Thyroid gland (tissue), 4 donors: ENCODE measurements around the gene CST5. TPM values are rescaled to one million over a fixed set of nuclear protein-coding genes. Genes with fewer than 3 reads are reported as not detected.

ENCODE experiments used
- DNase-seq, 2 donors: peaks; one replicate each; pipeline ENCODE4 v3.0.0-alpha.2; 2019
- H3K27ac ChIP-seq, 3 donors: fragments of 200-600 bp; sonication (generic); 1 replicate in 2 of 3; 2 replicates in 1 of 3; pipeline ENCODE4 v1.5.1; 2016 to 2019; ENCODE audit warnings: mild to moderate bottlenecking in 1 of 3, moderate library complexity in 1 of 3
- H3K27me3 ChIP-seq: fragments of 200-600 bp; sonication (generic); one replicate; pipeline ENCODE4 v1.5.1; 2019
- H3K36me3 ChIP-seq, 2 donors: fragments of 200-600 bp; sonication (generic); one replicate each; pipeline ENCODE4 v1.5.1; 2016 to 2019
- H3K4me1 ChIP-seq, 2 donors: fragments of 200-600 bp; sonication (generic); one replicate each; pipeline ENCODE4 v1.5.1; 2017 to 2019
- H3K4me3 ChIP-seq, 3 donors: fragments of 200-600 bp; sonication (generic); replicated peaks in 1 of 3; 1 replicate in 2 of 3; 2 replicates in 1 of 3; pipeline ENCODE4 v1.5.1; 2016; ENCODE audit warnings: mild to moderate bottlenecking in 1 of 3
- H3K9me3 ChIP-seq: fragments of 200-600 bp; sonication (generic); one replicate; pipeline ENCODE4 v1.5.1; 2017
- CTCF ChIP-seq, 6 experiments: fragments of 200-600 bp in 3 of 6; fragments of 450-650 bp in 3 of 6; sonication (generic) in 3 of 6; IDR thresholded peaks; one replicate each; pipeline ENCODE4 v1.5.1; 2016 to 2019; ENCODE audit warnings: antibody characterized with exemption in 6 of 6, mild to moderate bottlenecking in 2 of 6, inconsistent platforms in 1 of 6, moderate library complexity in 1 of 6
- POLR2A ChIP-seq, 2 donors: fragments of 450-650 bp; IDR thresholded peaks; one replicate each; pipeline ENCODE4 v1.6.1; 2017; ENCODE audit warnings: antibody characterized with exemption in 2 of 2, mild to moderate bottlenecking in 2 of 2, moderate library complexity in 1 of 2
- WGBS, 2 donors: methylation state at CpG; one replicate each; pipeline ENCODE4 v1.1.5; 2017; 5-methylcytosine and 5-hydroxymethylcytosine counted together
- intact Hi-C: fragments of 100-400 bp; cut with DNase I; formaldehyde crosslinking; loops from one replicate; pipeline ENCODE4 v1.15.1; 2023
- total RNA-seq, 4 donors: library from RNA; depleted of rRNA; stranded (reverse); fragments of >200 nt; gene quantifications; one replicate each; pipeline ENCODE4 v1.2.3, GENCODE V29; 2016

CST5 gene
- total RNA-seq, 4 donors from 2014 or later = not detected

- Histone ChIP-seq H3K4me3 (no peak overlapping the region), H3K27ac (no peak overlapping the region), H3K4me1 (no peaks in the 10 kb centered on the region), H3K27me3 (no peaks in the 10 kb centered on the region), H3K9me3 (no peaks in the 10 kb centered on the region), H3K36me3 (no peaks in the 10 kb centered on the region)
- WGBS, 2 donors = 72 to 77% methylated on average over 2 of the region's 2 CpGs
- intact Hi-C loops = no loop called here
- DNase-seq = no peak
- no peak for TF ChIP-seq POLR2A (IDR thresholded peaks at IDR 0.05)
- TF ChIP-seq CTCF (IDR thresholded peaks at IDR 0.05) = no peak
Measured at GRCh38 chr20:23887856-23888255, 8.3 kb upstream of the CST5 start.

GRCh38 chr20:23884771-23885162, 5.2 kb upstream of the CST5 start:
- Histone ChIP-seq H3K36me3 (no peaks in the 10 kb centered on the region), H3K4me3 (no peak overlapping the region), H3K4me1 (peaks cover 0 to 3% of the 10 kb centered on the region in 2 donors), H3K27me3 (no peaks in the 10 kb centered on the region), H3K27ac (no peak overlapping the region), H3K9me3 (no peaks in the 10 kb centered on the region)
- WGBS, 2 donors = 95 to 96% methylated on average over 1 to 5 of the region's 5 CpGs
- TF ChIP-seq POLR2A (IDR thresholded peaks at IDR 0.05) = no peak
- TF ChIP-seq CTCF (IDR thresholded peaks at IDR 0.05) = no peak
- no peak for DNase-seq
- intact Hi-C loops = no loop called here

GRCh38 chr20:23884136-23884770, 4.7 kb upstream of the CST5 start:
- Histone ChIP-seq H3K4me3 (no peak overlapping the region), H3K27ac (no peak overlapping the region), H3K27me3 (no peaks in the 10 kb centered on the region), H3K9me3 (no peaks in the 10 kb centered on the region), H3K4me1 (peaks cover 0 to 3% of the 10 kb centered on the region in 2 donors), H3K36me3 (no peaks in the 10 kb centered on the region)
- intact Hi-C loops = no loop called here
- DNase-seq = no peak
- TF ChIP-seq POLR2A (IDR thresholded peaks at IDR 0.05) (no peak), CTCF (IDR thresholded peaks at IDR 0.05) (no peak)
- WGBS, 2 donors = 76 to 90% methylated on average over 1 to 5 of the region's 5 CpGs

- H3K4me1 ChIP-seq = peaks cover 0 to 3% of the 10 kb centered on the region in 2 donors
Measured at GRCh38 chr20:23881371-23881770, 1.8 kb upstream of the CST5 start.

More at GRCh38 chr20:23881371-23881770, 1.8 kb upstream of the CST5 start:
- no peak overlapping the region for H3K4me3 ChIP-seq
- H3K27ac ChIP-seq = no peak overlapping the region
- H3K27me3 ChIP-seq = no peaks in the 10 kb centered on the region
- no peaks in the 10 kb centered on the region for H3K9me3 ChIP-seq
- TF ChIP-seq POLR2A (IDR thresholded peaks at IDR 0.05) = no peak
- no peak for TF ChIP-seq CTCF (IDR thresholded peaks at IDR 0.05)
- intact Hi-C loops = no loop called here
- no peak for DNase-seq
- no peaks in the 10 kb centered on the region for H3K36me3 ChIP-seq
- 51 to 63% methylated on average over 4 to 5 of the region's 6 CpGs for WGBS, 2 donors
